ENCODE results near the gene FCGR3B. TPM values are rescaled to one million over a fixed set of nuclear protein-coding genes. Genes with fewer than 3 reads are reported as not detected.
"Not testable (repeated sequence)": the region's sequence is repeated elsewhere in the genome, so short reads cannot be mapped to it uniquely, and the experiment has no call there.

The FCGR3B gene
- total RNA-seq, 1 donor from 2014 or later = 2.6 TPM

DNA sequence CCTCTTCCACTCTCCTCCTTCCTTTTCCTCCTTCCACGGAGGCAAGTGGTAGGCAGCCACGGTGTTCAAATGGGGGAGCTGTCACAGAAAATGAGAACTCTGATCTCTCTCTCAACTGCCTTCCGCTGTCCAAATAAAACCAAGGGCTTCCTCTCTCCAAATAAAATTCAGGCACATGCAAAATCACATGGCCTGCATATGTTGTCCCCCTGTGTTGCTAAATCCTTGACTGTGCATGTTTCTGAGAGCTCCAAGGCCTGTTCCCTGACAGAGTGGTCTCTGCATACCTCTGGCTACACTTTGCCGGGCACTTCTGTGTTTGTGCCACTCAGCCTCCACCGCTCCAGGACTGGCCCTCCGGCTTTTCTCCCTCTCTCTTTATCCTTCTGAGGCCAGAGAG lies 42.4 kb downstream of the FCGR3B start:
- not testable (repeated sequence) for H3K36me3 ChIP-seq (ENCODE audit: control insufficient read depth in 3 of 3, insufficient read depth in 3 of 3, low read length in 3 of 3); H3K4me1 ChIP-seq (ENCODE audit: control insufficient read depth in 3 of 3, insufficient read depth in 3 of 3, low read length in 3 of 3); H3K4me3 ChIP-seq (ENCODE audit: low read length in 3 of 3); H3K27me3 ChIP-seq (ENCODE audit: control insufficient read depth in 3 of 3, insufficient read depth in 3 of 3, low read length in 3 of 3); H3K9me3 ChIP-seq (ENCODE audit: control insufficient read depth in 3 of 3, low read length in 3 of 3); H3K27ac ChIP-seq (ENCODE audit: low read depth, low read length); H3K9ac ChIP-seq (ENCODE audit: low read depth in 1 of 3, low read length in 3 of 3)

DNA sequence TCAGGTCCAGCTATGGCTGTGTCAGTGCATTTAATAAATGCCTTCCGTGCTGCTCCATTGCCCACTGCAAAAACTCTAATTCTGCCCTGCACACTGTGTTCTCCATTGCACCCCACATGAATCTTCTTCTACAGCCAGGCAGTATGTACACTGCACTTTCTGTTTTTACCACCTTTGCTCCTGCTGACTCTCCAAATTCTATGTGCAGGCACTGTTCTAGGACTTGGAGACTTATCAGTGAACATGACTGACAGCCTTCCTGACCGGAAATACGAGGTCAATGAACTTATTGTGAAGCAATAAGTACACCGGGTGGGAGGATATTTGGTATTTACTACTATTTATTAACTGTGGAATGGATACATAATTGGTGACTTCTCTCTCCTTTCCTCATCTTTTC lies 48.1 kb downstream of the FCGR3B start:
- H3K27ac ChIP-seq (ENCODE audit: low read depth, low read length); H3K4me3 ChIP-seq (ENCODE audit: low read length in 3 of 3); H3K27me3 ChIP-seq (ENCODE audit: control insufficient read depth in 3 of 3, insufficient read depth in 3 of 3, low read length in 3 of 3); H3K9me3 ChIP-seq (ENCODE audit: control insufficient read depth in 3 of 3, low read length in 3 of 3); H3K4me1 ChIP-seq (ENCODE audit: control insufficient read depth in 3 of 3, insufficient read depth in 3 of 3, low read length in 3 of 3); H3K36me3 ChIP-seq (ENCODE audit: control insufficient read depth in 3 of 3, insufficient read depth in 3 of 3, low read length in 3 of 3); H3K9ac ChIP-seq (ENCODE audit: low read depth in 1 of 3, low read length in 3 of 3): not testable (repeated sequence)

DNA sequence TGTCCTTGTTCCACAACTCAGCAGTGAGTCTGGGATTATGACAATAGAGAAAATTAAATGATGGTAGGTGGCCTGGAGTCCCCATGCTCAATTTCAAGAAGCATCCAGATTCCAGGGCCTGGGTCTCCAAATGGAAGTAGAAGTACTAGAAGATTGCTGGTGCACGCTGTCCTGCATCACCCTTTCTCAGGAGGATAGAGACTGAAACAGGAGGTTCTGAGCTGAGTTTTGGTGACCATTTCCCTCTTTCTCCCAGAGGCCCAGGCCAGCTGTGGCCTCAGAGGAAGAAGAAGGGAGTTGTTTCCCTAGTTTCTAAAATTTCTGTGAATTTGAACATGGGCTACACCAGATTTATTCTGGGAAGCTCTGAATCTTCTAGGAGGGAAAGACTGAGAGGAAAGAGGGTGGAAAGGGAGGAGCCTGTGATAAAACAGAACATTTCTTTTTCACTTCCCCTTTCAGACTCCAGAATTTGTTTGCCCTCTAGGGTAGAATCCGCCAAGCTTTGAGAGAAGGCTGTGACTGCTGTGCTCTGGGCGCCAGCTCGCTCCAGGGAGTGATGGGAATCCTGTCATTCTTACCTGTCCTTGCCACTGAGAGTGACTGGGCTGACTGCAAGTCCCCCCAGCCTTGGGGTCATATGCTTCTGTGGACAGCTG lies 50.0 kb downstream of the FCGR3B start:
- not testable (repeated sequence) for H3K9me3 ChIP-seq (ENCODE audit: control insufficient read depth in 3 of 3, low read length in 3 of 3); H3K27ac ChIP-seq (ENCODE audit: low read depth, low read length)

DNA sequence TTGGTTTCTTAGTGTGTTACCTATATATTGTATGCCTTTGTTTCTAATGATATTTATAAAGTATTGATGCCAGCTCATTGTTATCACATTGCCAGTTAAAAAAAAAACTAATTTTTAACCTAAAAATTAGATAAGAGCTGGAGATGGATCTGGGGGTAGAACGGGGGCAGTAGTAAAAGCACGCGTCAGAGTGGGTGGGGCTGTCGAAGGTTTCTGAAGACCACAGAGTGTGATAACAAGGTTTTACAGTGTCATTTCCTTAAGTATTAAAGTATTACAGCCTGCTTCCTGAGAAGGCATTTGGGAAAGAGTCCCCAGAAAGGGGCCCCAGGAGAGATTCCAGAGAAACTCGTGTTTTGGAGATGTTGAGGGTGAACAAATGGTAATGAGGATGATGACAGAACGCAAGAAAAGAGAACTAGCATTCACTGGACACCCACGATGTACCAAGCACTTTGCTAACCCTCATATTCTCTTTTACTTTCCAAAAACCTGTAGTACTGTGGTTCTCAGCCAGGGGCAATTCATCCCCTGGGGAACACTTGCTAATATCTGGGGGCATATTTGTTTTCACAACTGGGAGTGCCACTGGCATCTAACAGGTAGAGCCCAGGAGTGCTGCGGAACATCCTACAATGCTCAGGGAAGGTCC lies 51.0 kb downstream of the FCGR3B start:
- H3K4me1 ChIP-seq (ENCODE audit: control insufficient read depth in 3 of 3, insufficient read depth in 3 of 3, low read length in 3 of 3); H3K9me3 ChIP-seq (ENCODE audit: control insufficient read depth in 3 of 3, low read length in 3 of 3); H3K9ac ChIP-seq (ENCODE audit: low read depth in 1 of 3, low read length in 3 of 3); H3K27ac ChIP-seq (ENCODE audit: low read depth, low read length); H3K36me3 ChIP-seq (ENCODE audit: control insufficient read depth in 3 of 3, insufficient read depth in 3 of 3, low read length in 3 of 3); H3K4me3 ChIP-seq (ENCODE audit: low read length in 3 of 3); H3K27me3 ChIP-seq (ENCODE audit: control insufficient read depth in 3 of 3, insufficient read depth in 3 of 3, low read length in 3 of 3): not testable (repeated sequence)

More for the DNA sequence above, 50.0 kb downstream of the FCGR3B start:
- not testable (repeated sequence) for H3K4me3 ChIP-seq (ENCODE audit: low read length in 3 of 3); H3K27me3 ChIP-seq (ENCODE audit: control insufficient read depth in 3 of 3, insufficient read depth in 3 of 3, low read length in 3 of 3); H3K4me1 ChIP-seq (ENCODE audit: control insufficient read depth in 3 of 3, insufficient read depth in 3 of 3, low read length in 3 of 3); H3K36me3 ChIP-seq (ENCODE audit: control insufficient read depth in 3 of 3, insufficient read depth in 3 of 3, low read length in 3 of 3); H3K9ac ChIP-seq (ENCODE audit: low read depth in 1 of 3, low read length in 3 of 3)

DNA sequence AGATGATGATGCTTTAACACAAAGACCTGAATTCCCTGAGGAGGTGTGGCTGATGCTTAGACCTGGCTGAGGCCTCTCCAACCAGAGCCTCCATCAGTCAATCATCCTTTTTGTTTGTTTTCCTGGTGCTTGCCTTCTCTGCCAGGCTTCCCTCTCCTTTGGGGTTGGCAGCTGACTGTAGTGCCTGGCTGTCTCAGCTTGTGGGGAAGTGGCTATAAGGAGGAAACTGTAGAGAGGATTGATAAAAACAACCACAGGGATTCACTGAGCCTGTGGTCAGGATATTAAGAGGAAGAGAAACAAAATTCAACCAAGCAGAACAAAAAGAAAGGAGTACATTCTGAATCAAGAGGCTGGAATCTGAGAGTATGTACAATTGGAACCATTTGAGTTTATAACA lies 54.3 kb downstream of the FCGR3B start:
- not testable (repeated sequence) for H3K27me3 ChIP-seq (ENCODE audit: control insufficient read depth in 3 of 3, insufficient read depth in 3 of 3, low read length in 3 of 3); H3K4me1 ChIP-seq (ENCODE audit: control insufficient read depth in 3 of 3, insufficient read depth in 3 of 3, low read length in 3 of 3); H3K36me3 ChIP-seq (ENCODE audit: control insufficient read depth in 3 of 3, insufficient read depth in 3 of 3, low read length in 3 of 3); H3K9me3 ChIP-seq (ENCODE audit: control insufficient read depth in 3 of 3, low read length in 3 of 3); H3K4me3 ChIP-seq (ENCODE audit: low read length in 3 of 3); H3K27ac ChIP-seq (ENCODE audit: low read depth, low read length); H3K9ac ChIP-seq (ENCODE audit: low read depth in 1 of 3, low read length in 3 of 3)

Other genes starting within 250 kb of the FCGR3B start
- gene FCGR2A, start 125.7 kb downstream of the FCGR3B start, total RNA-seq = 12.0 TPM
- gene HSPA6, start 106.6 kb downstream of the FCGR3B start, total RNA-seq = 0.52 TPM
- 1.6 TPM for gene FCGR3A, start 81.4 kb downstream of the FCGR3B start, total RNA-seq
- 0.52 TPM for gene FCGR2B, start 32.0 kb upstream of the FCGR3B start, total RNA-seq
- 1.0 TPM for gene FCRLA, start 76.1 kb upstream of the FCGR3B start, total RNA-seq
- gene FCRLB, start 90.4 kb upstream of the FCGR3B start, total RNA-seq = 1.0 TPM
- gene DUSP12, start 118.6 kb upstream of the FCGR3B start, total RNA-seq = 35.5 TPM
- gene ATF6, start 135.1 kb upstream of the FCGR3B start, total RNA-seq = 14.6 TPM